ENCODE measurements around the gene GJC3.

DNA sequence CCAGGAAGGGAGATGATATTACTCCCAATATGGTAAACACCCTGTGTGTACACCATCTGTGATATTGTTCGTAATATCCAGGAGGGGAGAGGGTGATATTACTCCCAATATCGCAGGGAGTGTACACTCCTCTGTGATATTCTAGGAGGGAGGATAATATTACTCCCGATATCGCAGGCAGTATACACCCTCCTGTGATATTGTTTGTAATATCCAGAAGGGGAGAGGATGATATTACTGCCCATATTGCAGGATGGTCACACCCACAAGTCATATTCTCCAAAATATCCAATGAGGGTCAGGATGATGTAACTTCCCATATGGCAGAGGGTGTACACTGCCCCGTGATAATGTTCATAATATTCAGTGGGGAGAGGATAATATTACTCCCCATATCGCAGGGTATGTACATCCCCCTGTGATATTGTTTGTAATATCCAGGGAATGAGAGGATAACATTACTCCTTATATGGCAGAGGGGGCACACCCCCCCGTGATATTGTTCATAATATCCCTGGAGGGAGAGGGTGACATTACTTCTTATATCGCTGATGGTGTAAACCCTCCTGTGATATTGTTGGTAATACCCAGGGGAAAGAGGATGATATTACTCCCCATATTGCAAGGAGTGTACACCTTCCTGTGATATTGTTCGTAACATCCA is 29.3 kb upstream of the GJC3 start:
- TF ChIP-seq, protein P1, sequence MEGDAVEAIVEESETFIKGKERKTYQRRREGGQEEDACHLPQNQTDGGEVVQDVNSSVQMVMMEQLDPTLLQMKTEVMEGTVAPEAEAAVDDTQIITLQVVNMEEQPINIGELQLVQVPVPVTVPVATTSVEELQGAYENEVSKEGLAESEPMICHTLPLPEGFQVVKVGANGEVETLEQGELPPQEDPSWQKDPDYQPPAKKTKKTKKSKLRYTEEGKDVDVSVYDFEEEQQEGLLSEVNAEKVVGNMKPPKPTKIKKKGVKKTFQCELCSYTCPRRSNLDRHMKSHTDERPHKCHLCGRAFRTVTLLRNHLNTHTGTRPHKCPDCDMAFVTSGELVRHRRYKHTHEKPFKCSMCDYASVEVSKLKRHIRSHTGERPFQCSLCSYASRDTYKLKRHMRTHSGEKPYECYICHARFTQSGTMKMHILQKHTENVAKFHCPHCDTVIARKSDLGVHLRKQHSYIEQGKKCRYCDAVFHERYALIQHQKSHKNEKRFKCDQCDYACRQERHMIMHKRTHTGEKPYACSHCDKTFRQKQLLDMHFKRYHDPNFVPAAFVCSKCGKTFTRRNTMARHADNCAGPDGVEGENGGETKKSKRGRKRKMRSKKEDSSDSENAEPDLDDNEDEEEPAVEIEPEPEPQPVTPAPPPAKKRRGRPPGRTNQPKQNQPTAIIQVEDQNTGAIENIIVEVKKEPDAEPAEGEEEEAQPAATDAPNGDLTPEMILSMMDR (IDR thresholded peaks at IDR 0.05; ENCODE audit: poor library complexity): no peak
- no peak for TF ChIP-seq EZH2 (IDR thresholded peaks at IDR 0.05; ENCODE audit: borderline replicate concordance)

All from hepatocyte (in vitro differentiated cells).